Keratinocyte (primary cell): Measurements from ENCODE around the gene HOXA5. TPM values are rescaled to one million over a fixed set of nuclear protein-coding genes. Genes with fewer than 3 reads are reported as not detected.

ENCODE experiments used
- DNase-seq: peaks from one replicate; pipeline ENCODE4 v3.0.0-alpha.2; 2011; ENCODE audit warnings: low read depth, missing footprints, low spot score
- FAIRE-seq: peaks from 2 replicates; lab custom pipeline; 2011; peaks lifted over from hg19 to GRCh38; lab: Jason Lieb, UNC
- H2AFZ ChIP-seq: 2 replicates; pipeline ENCODE4 v1.6.0; 2012; ENCODE audit warnings: low read length, control low read depth, inconsistent platforms; ENCODE audit not compliant: control insufficient read depth
- H3K27ac ChIP-seq: 2 replicates; pipeline ENCODE4 v1.5.1; 2011; ENCODE audit warnings: low read length; ENCODE audit not compliant: control insufficient read depth, insufficient read depth
- H3K27me3 ChIP-seq: 3 replicates; pipeline ENCODE4 v1.6.0; 2011; ENCODE audit warnings: low read length; ENCODE audit not compliant: control insufficient read depth, insufficient read depth; ENCODE audit errors: extremely low read depth
- H3K36me3 ChIP-seq, 2 experiments: 2 replicates in 1 of 2; 3 replicates in 1 of 2; pipeline ENCODE4 v1.5.1; 2011; ENCODE audit warnings: low read length in 2 of 2, mild to moderate bottlenecking in 1 of 2; ENCODE audit not compliant: control insufficient read depth in 2 of 2, insufficient read depth in 2 of 2; ENCODE audit errors: extremely low read depth in 1 of 2
- H3K4me1 ChIP-seq: 3 replicates; pipeline ENCODE4 v1.5.1; 2011; ENCODE audit warnings: low read length; ENCODE audit not compliant: control insufficient read depth, insufficient read depth; ENCODE audit errors: extremely low read depth
- H3K4me2 ChIP-seq: 3 replicates; pipeline ENCODE4 v1.6.0; 2011; ENCODE audit warnings: low read depth, low read length; ENCODE audit not compliant: control insufficient read depth, insufficient read depth; ENCODE audit errors: extremely low read depth
- H3K4me3 ChIP-seq, 3 experiments: fragments of 200-600 bp in 1 of 3; sonication (generic) in 1 of 3; 2 replicates in 2 of 3; 3 replicates in 1 of 3; pipeline ENCODE4 v1.5.1; 2011 to 2016; ENCODE audit warnings: low read length in 3 of 3, mild to moderate bottlenecking in 3 of 3, control low read depth in 2 of 3, inconsistent platforms in 1 of 3, low read depth in 1 of 3, mixed read lengths in 1 of 3, mixed run types in 1 of 3, moderate library complexity in 1 of 3; ENCODE audit not compliant: control insufficient read depth in 2 of 3, insufficient read depth in 2 of 3; ENCODE audit errors: extremely low read depth in 1 of 3
- H3K79me2 ChIP-seq: 2 replicates; pipeline ENCODE4 v1.6.0; 2012; ENCODE audit warnings: low read length; ENCODE audit not compliant: control insufficient read depth, insufficient read depth
- H3K9ac ChIP-seq: 3 replicates; pipeline ENCODE4 v1.6.0; 2011; ENCODE audit warnings: low read length; ENCODE audit not compliant: control insufficient read depth, insufficient read depth; ENCODE audit errors: extremely low read depth
- H3K9me1 ChIP-seq: 3 replicates; pipeline ENCODE4 v1.6.0; 2011; ENCODE audit warnings: low read length; ENCODE audit not compliant: control insufficient read depth, insufficient read depth; ENCODE audit errors: extremely low read depth
- H3K9me3 ChIP-seq: 2 replicates; pipeline ENCODE4 v1.5.1; 2012; ENCODE audit warnings: low read depth, low read length; ENCODE audit not compliant: control insufficient read depth
- H4K20me1 ChIP-seq: 3 replicates; pipeline ENCODE4 v1.6.0; 2011; ENCODE audit warnings: low read length; ENCODE audit not compliant: control insufficient read depth, insufficient read depth; ENCODE audit errors: extremely low read depth
- CTCF ChIP-seq, 3 experiments: IDR thresholded peaks in 1 of 3; conservative IDR thresholded peaks in 1 of 3; optimal IDR thresholded peaks in 1 of 3; 2 replicates in 2 of 3; 3 replicates in 1 of 3; pipeline versions ENCODE3 to v1.5.1; 2011; ENCODE audit warnings: low read length in 3 of 3, mild to moderate bottlenecking in 3 of 3, moderate library complexity in 2 of 3, control low read depth in 1 of 3, inconsistent platforms in 1 of 3; ENCODE audit not compliant: insufficient read depth in 2 of 3; ENCODE audit errors: extremely low read depth in 1 of 3
- EZH2 ChIP-seq: IDR thresholded peaks from one replicate; pipeline ENCODE4 v1.6.1; 2012; ENCODE audit warnings: inconsistent platforms, mild to moderate bottlenecking, low read length, moderate library complexity
- dilution Hi-C: fragments of 300-500 bp; cut with MboI; formaldehyde crosslinking; loops from one replicate; pipeline ENCODE4 v1.7.0; 2020; ENCODE audit warnings: low sequenced_read_pairs; ENCODE audit not compliant: extremely low pct_ligation_motif_present
- polyA plus RNA-seq, 5 experiments: library from polyadenylated mRNA; depleted of rRNA in 3 of 5; stranded (reverse) in 3 of 5; stranded (forward) in 1 of 5; unstranded in 1 of 5; fragments of >200 nt; gene quantifications; 1 replicate in 1 of 5; 2 replicates in 3 of 5; 3 replicates in 1 of 5; pipeline versions ENCODE4 v1.2.1 to v1.2.3, GENCODE V29; 2011 to 2012; ENCODE audit warnings: missing spikeins in 2 of 5, low read depth in 1 of 5, low replicate concordance in 1 of 5

The HOXA5 gene
- polyA plus RNA-seq, 1 donor (not counting 4 experiments of a cell fraction or from before 2014, with no cell fraction given): 7.1 TPM

GRCh38 chr7:27176524-27176845, 33.0 kb upstream of the HOXA5 start:
- dilution Hi-C loops: no loop called here

GRCh38 chr7:27175626-27176523, 32.4 kb upstream of the HOXA5 start:
- no peak overlapping the region for H3K4me3 ChIP-seq

More at GRCh38 chr7:27176524-27176845, 33.0 kb upstream of the HOXA5 start:
- FAIRE-seq: no peak
- no peak for DNase-seq
- no peak for TF ChIP-seq EZH2
- no peak for TF ChIP-seq CTCF (optimal IDR thresholded peaks at IDR 0.05 in 1 of 3, IDR thresholded peaks at IDR 0.05 in 1 of 3, conservative IDR thresholded peaks at IDR 0.05 in 1 of 3; ENCODE audit: extremely low read depth in 1 of 3, insufficient read depth in 2 of 3, low read length in 3 of 3)
- no peak overlapping the region for H3K4me2 ChIP-seq
- no peak overlapping the region for H2AFZ ChIP-seq
- no peaks in the 10 kb centered on the region for H4K20me1 ChIP-seq
- peaks cover 17% of the 10 kb centered on the region for H3K79me2 ChIP-seq
- no peak overlapping the region for H3K9ac ChIP-seq
- H3K27me3 ChIP-seq: peaks cover 6% of the 10 kb centered on the region
- H3K9me3 ChIP-seq: no peaks in the 10 kb centered on the region
- H3K4me1 ChIP-seq: peaks cover 18% of the 10 kb centered on the region
- no peak overlapping the region for H3K4me3 ChIP-seq
- no peaks in the 10 kb centered on the region for H3K9me1 ChIP-seq
- peaks cover 0 to 4% of the 10 kb centered on the region in 2 experiments for H3K36me3 ChIP-seq
- H3K27ac ChIP-seq: no peak overlapping the region

More at GRCh38 chr7:27175626-27176523, 32.4 kb upstream of the HOXA5 start:
- TF ChIP-seq EZH2: no peak
- TF ChIP-seq CTCF (optimal IDR thresholded peaks at IDR 0.05 in 1 of 3, IDR thresholded peaks at IDR 0.05 in 1 of 3, conservative IDR thresholded peaks at IDR 0.05 in 1 of 3; ENCODE audit: extremely low read depth in 1 of 3, insufficient read depth in 2 of 3, low read length in 3 of 3): no peak
- Histone ChIP-seq H4K20me1 (no peaks in the 10 kb centered on the region), H3K9me3 (no peaks in the 10 kb centered on the region), H2AFZ (no peak overlapping the region), H3K36me3 (peaks cover 0 to 4% of the 10 kb centered on the region in 2 experiments), H3K9ac (no peak overlapping the region), H3K9me1 (no peaks in the 10 kb centered on the region), H3K4me1 (peaks cover 24% of the 10 kb centered on the region), H3K27ac (no peak overlapping the region), H3K4me2 (no peak overlapping the region), H3K79me2 (peaks cover 23% of the 10 kb centered on the region), H3K27me3 (peaks cover 6% of the 10 kb centered on the region)
- dilution Hi-C loops: no loop called here
- FAIRE-seq (no peak), DNase-seq (no peak)
